D721Med (cell line): ENCODE results near the gene NPR2.
A peak's percentile ranks its signal among the peaks of the same experiment; 100 is the strongest.

Experiments
- DNase-seq: peaks from one replicate; pipeline ENCODE4 v3.0.0; 2011; ENCODE audit warnings: low spot score; ENCODE audit not compliant: insufficient read length
- FAIRE-seq: peaks from 2 replicates; lab custom pipeline; 2011; peaks lifted over from hg19 to GRCh38; lab: Jason Lieb, UNC
- TF ChIP-seq, protein P1 (sequence below): IDR thresholded peaks from 2 replicates; pipeline ENCODE4 v1.5.1; 2012; ENCODE audit warnings: mild to moderate bottlenecking, control low read depth; ENCODE audit not compliant: insufficient read depth; ENCODE audit errors: missing control alignments

Gene NPR2

DNA sequence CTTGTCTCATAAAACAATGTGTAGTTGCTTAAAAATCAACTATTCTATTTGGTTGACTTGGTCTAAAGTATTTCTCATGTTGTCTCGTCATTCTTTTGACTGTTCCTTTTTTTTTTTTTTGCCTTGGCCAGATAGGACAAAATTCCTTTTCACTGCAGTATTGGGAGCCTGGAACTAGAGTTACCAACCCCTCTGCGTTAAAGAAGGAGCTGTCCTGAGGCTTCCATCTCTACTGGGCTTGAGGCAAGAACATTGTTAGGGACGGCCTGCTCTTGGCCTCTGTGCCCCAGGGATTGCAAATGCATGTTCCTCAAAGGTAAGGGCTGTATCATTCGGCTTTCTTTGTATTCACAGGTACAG lies 1.4 kb upstream of the NPR2 start:
- FAIRE-seq (no peak), DNase-seq (no peak)
- TF ChIP-seq, protein P1, sequence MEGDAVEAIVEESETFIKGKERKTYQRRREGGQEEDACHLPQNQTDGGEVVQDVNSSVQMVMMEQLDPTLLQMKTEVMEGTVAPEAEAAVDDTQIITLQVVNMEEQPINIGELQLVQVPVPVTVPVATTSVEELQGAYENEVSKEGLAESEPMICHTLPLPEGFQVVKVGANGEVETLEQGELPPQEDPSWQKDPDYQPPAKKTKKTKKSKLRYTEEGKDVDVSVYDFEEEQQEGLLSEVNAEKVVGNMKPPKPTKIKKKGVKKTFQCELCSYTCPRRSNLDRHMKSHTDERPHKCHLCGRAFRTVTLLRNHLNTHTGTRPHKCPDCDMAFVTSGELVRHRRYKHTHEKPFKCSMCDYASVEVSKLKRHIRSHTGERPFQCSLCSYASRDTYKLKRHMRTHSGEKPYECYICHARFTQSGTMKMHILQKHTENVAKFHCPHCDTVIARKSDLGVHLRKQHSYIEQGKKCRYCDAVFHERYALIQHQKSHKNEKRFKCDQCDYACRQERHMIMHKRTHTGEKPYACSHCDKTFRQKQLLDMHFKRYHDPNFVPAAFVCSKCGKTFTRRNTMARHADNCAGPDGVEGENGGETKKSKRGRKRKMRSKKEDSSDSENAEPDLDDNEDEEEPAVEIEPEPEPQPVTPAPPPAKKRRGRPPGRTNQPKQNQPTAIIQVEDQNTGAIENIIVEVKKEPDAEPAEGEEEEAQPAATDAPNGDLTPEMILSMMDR: no peak

DNA sequence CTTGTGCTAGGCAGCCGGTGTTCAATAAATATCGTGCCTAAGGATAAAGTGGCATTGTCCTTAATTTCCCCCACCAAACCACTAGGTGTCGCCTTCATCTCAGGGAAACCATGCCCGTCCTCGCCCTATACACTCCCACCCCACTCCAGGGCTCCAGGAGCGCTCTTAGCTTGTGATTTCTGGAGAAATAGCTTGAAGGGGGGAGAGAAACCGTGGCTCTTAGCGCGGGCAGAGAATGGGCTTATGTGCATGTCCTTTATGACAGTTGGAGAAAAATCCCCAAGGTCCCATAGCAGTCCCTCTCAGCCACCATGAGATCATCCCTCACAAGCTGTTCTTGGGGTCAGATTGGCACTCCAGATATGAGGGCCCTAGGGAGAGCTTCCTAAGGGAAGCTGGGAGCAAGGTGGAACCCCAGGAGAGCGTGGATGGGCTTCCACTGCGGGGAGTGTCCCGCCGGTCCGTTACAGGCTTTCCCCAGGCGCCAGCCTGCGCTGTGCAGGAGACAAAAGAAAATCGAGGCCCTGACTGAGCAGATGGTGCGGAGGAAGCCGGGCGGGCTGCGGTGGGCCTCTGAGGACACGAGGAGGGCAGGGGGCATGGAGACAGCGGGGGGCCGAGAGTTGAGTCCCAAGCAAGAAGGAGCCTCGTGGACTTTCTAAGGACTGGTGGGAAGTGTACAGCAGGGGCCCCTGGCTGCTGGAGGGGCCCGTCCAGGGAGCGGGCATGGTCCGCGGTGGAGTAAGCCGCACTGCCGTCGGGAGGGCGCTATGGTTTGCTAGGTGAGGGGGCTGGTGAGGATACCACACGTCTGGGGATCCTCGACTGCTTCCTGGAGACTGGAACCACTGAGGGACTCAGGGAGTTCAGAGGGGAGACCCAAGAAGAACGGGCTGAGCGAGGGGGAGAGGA lies 750 bp upstream of the NPR2 start:
- DNase-seq (peak; percentile 79), FAIRE-seq (peak; percentile 85)
- TF ChIP-seq, protein P1: peak; percentile 92

DNA sequence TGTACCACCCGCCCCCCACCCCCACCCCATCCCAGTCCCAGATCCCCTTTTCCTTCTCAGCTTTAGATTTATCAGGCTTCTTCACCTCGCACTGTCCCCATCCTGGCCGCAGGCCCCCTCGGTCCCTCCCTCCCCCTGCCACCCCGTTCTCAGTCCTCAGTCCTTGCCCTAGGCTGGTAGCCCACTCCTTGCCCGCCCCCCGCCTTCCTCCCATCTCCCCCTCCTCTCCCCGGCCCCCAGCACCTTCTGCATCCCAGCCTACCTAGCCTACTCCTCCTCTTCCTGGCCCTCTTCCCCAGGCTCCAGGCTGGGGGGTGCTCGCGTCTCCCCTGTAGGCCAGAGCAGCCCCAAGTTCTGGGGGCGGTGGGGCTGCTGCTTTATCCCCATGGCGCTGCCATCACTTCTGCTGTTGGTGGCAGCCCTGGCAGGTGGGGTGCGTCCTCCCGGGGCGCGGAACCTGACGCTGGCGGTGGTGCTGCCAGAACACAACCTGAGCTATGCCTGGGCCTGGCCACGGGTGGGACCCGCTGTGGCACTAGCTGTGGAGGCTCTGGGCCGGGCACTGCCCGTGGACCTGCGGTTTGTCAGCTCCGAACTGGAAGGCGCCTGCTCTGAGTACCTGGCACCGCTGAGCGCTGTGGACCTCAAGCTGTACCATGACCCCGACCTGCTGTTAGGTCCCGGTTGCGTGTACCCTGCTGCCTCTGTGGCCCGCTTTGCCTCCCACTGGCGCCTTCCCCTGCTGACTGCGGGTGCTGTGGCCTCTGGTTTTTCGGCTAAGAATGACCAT lies 828 bp downstream of the NPR2 start:
- TF ChIP-seq, protein P1: no peak
- DNase-seq: no peak
- FAIRE-seq: no peak

DNA sequence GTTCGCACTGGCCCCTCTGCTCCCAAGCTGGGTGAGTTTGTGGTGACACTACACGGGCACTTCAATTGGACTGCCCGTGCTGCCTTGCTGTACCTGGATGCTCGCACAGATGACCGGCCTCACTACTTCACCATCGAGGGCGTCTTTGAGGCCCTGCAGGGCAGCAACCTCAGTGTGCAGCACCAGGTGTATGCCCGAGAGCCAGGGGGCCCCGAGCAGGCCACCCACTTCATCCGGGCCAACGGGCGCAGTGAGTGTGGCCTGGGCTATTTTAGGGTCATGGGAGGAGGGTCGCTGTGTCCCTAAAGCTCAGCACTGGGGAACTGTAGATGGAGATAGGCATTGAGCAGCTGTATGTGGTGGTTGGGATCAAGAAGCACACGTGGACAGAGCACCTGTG lies 1.4 kb downstream of the NPR2 start:
- TF ChIP-seq, protein P1: no peak
- FAIRE-seq (no peak), DNase-seq (no peak)

DNA sequence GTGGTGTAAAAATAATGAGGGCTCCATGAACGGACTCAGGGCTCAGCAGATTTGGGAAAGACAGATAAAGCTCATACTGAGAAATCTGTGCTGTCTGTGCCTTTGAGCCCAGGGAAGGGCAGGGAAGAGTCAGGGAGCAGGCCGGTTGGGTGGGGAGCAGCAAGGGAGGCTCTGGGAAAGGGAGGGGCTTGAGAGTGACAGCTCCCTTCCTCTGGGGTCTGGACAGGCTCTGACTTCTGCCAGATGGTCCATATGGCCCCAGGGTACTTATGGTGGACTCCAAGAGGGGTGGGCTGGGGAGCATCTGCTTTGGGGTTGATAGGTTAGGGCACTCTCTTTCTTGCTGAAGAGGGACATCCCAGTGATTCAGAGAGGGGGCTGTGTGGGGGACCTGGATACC lies 2.1 kb downstream of the NPR2 start:
- DNase-seq: no peak
- FAIRE-seq: no peak
- TF ChIP-seq, protein P1: no peak

DNA sequence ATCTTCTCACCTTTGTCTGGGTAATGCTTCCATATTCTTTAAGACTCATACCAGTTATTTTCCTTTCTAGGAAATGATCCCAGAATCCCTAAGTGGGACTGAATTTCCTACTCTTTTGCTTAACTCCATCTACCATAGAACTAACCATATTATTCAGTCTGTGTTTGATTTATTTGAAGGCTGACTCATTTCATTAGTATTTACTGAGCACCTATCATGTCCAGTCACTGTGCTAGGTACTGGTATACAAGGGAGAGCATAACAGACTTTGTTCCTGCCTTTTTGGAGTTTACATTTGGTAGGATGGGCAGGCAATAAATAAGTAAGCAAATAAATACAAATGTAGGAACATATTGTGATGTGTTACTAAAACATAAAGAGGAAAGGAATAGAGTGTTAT lies 4.3 kb downstream of the NPR2 start:
- TF ChIP-seq, protein P1: no peak
- FAIRE-seq (no peak), DNase-seq (no peak)
